NB4 (cell line): Measurements from ENCODE around the gene ABCG1.
A peak's percentile ranks its signal among the peaks of the same experiment; 100 is the strongest.

Experiments
- DNase-seq: peaks from one replicate; pipeline ENCODE4 v3.0.0; 2010; ENCODE audit warnings: low read depth
- H3K4me3 ChIP-seq: one replicate; pipeline ENCODE4 v1.5.1; 2011; ENCODE audit warnings: mild to moderate bottlenecking, low read depth, low read length, moderate library complexity
- MYC ChIP-seq: IDR thresholded peaks from 2 replicates; pipeline ENCODE4 v1.6.1; 2011; ENCODE audit warnings: low read depth, low read length
- POLR2A ChIP-seq: IDR thresholded peaks from 2 replicates; pipeline ENCODE4 v1.6.1; 2011; ENCODE audit warnings: mild to moderate bottlenecking; ENCODE audit not compliant: insufficient read length; ENCODE audit errors: extremely low read depth
- TF ChIP-seq, protein P1 (sequence below): IDR thresholded peaks from 2 replicates; pipeline ENCODE4 v1.6.1; 2011; ENCODE audit warnings: low read depth, low read length
- TF ChIP-seq, protein P2 (sequence below): IDR thresholded peaks from one replicate; pipeline ENCODE4 v1.5.1; 2012; ENCODE audit warnings: low read depth, low read length

ABCG1 gene

DNA sequence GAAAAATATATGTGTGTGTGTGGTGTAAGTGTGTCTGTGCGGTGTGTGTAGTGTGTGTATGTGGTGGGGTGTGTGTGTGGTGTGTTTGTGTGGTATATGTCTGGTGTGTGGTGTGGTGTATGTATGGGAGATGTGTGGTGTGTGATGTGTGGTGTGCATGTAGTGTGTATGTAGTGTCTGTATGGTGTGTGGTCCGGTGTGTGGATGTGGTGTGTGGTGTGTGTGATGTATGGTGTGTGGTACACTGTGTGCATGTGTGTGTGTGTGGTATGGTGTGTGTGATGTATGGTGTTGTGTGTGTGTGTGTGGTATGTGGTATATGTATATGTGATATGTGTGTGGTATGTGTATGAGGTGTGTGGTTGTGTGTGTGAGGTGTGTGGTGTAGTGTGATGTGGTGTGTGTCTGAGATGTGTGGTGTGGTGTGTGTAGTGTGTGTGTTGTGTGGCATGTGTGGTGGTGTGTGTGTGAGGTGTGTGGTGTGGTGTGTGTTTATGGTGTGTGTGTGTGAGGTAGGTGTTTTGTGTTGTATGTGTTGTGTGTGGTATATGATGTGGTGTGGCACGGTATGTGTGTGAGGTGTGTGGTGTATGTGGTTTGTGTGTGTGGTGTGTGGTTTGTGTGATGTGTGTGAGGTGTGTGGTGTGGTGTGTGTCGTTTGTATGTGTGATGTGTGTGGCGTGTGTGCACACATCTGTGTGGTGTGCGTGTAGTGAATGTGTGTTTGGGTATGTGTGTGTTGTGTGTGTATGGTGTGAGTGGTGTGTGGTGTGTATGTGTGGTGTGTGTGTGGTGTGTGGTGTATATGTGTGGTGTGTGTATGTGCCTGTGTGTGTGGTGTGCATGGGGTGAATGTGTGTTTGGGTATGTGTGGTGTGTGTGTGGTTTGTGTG lies 35.3 kb upstream of the ABCG1 start:
- no peak for TF ChIP-seq MYC
- no peak for TF ChIP-seq POLR2A
- TF ChIP-seq, protein P1, sequence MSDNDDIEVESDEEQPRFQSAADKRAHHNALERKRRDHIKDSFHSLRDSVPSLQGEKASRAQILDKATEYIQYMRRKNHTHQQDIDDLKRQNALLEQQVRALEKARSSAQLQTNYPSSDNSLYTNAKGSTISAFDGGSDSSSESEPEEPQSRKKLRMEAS = no peak
- TF ChIP-seq, protein P2, sequence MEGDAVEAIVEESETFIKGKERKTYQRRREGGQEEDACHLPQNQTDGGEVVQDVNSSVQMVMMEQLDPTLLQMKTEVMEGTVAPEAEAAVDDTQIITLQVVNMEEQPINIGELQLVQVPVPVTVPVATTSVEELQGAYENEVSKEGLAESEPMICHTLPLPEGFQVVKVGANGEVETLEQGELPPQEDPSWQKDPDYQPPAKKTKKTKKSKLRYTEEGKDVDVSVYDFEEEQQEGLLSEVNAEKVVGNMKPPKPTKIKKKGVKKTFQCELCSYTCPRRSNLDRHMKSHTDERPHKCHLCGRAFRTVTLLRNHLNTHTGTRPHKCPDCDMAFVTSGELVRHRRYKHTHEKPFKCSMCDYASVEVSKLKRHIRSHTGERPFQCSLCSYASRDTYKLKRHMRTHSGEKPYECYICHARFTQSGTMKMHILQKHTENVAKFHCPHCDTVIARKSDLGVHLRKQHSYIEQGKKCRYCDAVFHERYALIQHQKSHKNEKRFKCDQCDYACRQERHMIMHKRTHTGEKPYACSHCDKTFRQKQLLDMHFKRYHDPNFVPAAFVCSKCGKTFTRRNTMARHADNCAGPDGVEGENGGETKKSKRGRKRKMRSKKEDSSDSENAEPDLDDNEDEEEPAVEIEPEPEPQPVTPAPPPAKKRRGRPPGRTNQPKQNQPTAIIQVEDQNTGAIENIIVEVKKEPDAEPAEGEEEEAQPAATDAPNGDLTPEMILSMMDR = no peak
- DNase-seq = no peak

DNA sequence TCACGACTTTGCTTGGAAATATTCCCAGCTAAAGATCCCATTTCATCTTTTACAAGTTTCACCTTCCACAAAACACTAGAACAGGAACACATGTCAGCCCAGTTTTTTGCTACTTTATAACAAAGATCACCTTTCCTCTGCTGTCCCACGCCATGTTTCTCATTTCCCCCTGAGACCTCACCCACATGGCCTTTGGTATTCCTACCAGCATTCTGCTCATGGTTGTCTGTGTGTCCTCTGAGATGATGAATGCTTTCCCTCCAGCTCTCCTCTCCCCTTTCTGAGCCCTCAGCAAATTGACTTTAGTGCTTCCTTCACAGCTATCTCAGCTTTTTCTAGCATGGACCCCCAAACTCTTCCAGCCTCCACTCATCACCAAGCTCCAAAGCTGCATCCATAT lies 32.3 kb upstream of the ABCG1 start:
- H3K4me3 ChIP-seq = no peak overlapping the region
- TF ChIP-seq POLR2A (no peak), MYC (no peak)
- TF ChIP-seq, protein P1 = no peak
- TF ChIP-seq, protein P2 = no peak
- no peak for DNase-seq

More for the DNA sequence above, 35.3 kb upstream of the ABCG1 start:
- no peak overlapping the region for H3K4me3 ChIP-seq

DNA sequence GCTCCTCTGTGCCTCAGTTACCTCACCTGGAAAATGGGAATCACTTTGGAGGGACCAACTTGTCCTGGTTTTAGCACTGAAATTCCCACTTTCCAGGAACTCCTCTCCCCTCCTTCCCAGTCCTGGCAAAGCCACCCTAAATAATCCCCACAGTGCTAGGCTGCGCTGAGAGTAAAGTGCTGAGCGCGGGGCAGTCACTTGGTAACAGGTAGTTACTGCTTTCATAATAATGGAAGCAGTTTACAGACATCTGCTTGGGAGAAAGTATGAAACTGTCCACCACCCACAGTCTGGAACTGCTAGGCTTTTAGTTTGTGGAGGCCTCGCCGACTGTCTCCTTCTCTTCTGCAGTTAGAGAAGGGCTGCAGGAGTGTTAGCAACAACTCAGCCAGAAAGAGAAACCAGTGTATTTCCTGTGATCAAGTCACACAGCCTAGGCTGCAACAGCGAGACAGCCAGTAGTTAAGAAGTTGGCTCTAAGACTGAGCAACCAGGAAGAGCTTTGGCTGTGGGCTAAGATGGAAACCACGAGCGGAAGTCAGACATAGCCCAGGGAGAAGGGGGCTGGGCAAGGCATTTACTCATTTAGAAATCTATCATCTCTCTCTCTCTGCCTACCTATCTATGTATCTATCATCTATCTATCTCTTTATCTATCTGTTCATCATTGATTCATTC lies 30.8 kb upstream of the ABCG1 start:
- peak; percentile 91 for DNase-seq
- TF ChIP-seq, protein P1 = peak; percentile 37; the same call in 1 of the 2 replicates
- TF ChIP-seq MYC = peak; percentile 24; the same call in 1 of the 2 replicates
- TF ChIP-seq POLR2A = peak; percentile 35
- TF ChIP-seq, protein P2 = no peak
- H3K4me3 ChIP-seq = peak overlapping the region; percentile 6

DNA sequence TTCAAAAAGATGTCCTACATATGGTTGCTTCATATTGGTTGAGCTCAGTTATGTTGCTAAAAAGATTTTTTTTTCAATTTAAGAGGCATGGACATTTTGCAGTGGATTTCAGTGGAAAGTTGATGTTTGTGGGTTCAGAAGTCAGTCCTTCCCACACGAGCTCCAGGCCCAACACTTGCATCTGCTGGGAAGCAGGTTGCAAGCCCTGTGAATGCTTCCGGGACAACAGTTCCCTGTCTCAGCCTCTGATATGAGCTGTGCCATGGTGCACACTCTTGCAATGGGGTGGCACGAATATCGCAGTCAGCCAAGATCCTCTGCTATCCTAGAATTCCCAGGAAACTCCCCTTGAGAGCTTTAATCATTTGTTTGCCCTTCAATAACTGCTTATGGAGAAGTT lies 30.3 kb upstream of the ABCG1 start:
- no peak for TF ChIP-seq POLR2A
- TF ChIP-seq, protein P1 = no peak
- no peak for TF ChIP-seq MYC
- TF ChIP-seq, protein P2 = no peak
- DNase-seq = no peak
- no peak overlapping the region for H3K4me3 ChIP-seq

DNA sequence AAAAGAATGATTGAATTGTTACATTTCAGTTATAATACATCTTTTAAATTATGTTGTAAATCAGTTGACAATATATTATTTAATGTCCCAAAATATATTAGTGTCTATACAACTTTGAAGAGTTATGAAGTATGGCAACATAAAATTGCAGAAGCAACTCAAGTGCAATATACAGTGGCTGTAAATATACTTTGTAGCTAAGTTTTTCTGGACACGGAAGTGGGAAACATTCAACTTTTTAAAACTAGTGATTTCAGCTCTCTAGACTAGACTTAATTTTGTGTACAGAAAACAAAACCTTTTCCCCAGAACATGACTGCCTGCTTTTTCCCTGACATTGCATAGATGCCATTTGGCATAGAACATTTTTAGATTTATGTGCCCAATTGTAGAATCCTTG lies 29.5 kb upstream of the ABCG1 start:
- TF ChIP-seq, protein P1 = no peak
- TF ChIP-seq MYC (no peak), POLR2A (no peak)
- TF ChIP-seq, protein P2 = no peak

More for the DNA sequence above, 29.5 kb upstream of the ABCG1 start:
- H3K4me3 ChIP-seq = no peak overlapping the region
- no peak for DNase-seq
